ENCODE data around the gene CNFN. TPM values are rescaled to one million over a fixed set of nuclear protein-coding genes. Genes with fewer than 3 reads are reported as not detected.
A peak's percentile ranks its signal among the peaks of the same experiment; 100 is the strongest.

CNFN gene
- total and polyA plus RNA-seq, 2 experiments from 2014 or later = 6.7 to 54.5 TPM

GRCh38 chr19:42368765-42369164 lies 21.3 kb downstream of the CNFN start:
- Histone ChIP-seq H3K79me2 (replicated peaks; ENCODE audit: insufficient read depth) (no peaks in the 10 kb centered on the region), H4K20me1 (replicated peaks; ENCODE audit: insufficient read depth) (no peaks in the 10 kb centered on the region), H2AFZ (no peak overlapping the region), H3F3A (replicated peaks; ENCODE audit: low read depth) (0 out of 2 replicates have a peak, but pooled peaks cover 12% of the 10 kb centered on the region), H3K36me3 (ENCODE audit: insufficient read depth) (no peaks in the 10 kb centered on the region; the same call in 1 of the 2 replicates), H3K4me1 (ENCODE audit: insufficient read depth) (peaks cover 32% of the 10 kb centered on the region), H3K4me2 (no peak overlapping the region; the same call in 1 of the 2 replicates), H3K27ac (ENCODE audit: low read depth) (no peak overlapping the region), H3K4me3 (no peak overlapping the region), H3K9me2 (ENCODE audit: insufficient read depth) (no peaks in the 10 kb centered on the region), H3K27me3 (ENCODE audit: insufficient read depth) (no peaks in the 10 kb centered on the region)
- ATAC-seq = no peak
- peaks cover 52% of the 10 kb centered on the region for H3K4me1 Mint-ChIP-seq
- no peak for TF ChIP-seq EZH2 (IDR thresholded peaks at IDR 0.05; ENCODE audit: low read depth, unreplicated experiment)
- no peak for TF ChIP-seq POLR2AphosphoS5 (IDR thresholded peaks at IDR 0.05; ENCODE audit: low read depth)
- TF ChIP-seq STAT1 (IDR thresholded peaks at IDR 0.05; ENCODE audit: unreplicated experiment) = no peak
- no peak for TF ChIP-seq ZNF462 (CRISPR knock-in tag; IDR thresholded peaks at IDR 0.05)
- no peak for TF ChIP-seq ZNF331 (CRISPR knock-in tag; IDR thresholded peaks at IDR 0.05; ENCODE audit: low read depth)
- no peak for TF ChIP-seq NANOG (IDR thresholded peaks at IDR 0.05; ENCODE audit: borderline replicate concordance)
- no peak for TF ChIP-seq CTCF (conservative IDR thresholded peaks at IDR 0.05; ENCODE audit: low read depth in 2 of 2)
- peaks cover 19% of the 10 kb centered on the region for H3K27me3 Mint-ChIP-seq (ENCODE audit: insufficient read depth, low read depth, poor library complexity)
- no peak for DNase-seq (ENCODE audit: low spot score)
- peaks cover 46% of the 10 kb centered on the region for H3K36me3 Mint-ChIP-seq (ENCODE audit: low read depth)
- peaks cover 17% of the 10 kb centered on the region for H3K9me3 Mint-ChIP-seq
- H3K4me3 Mint-ChIP-seq = no peak overlapping the region
- peak overlapping the region; percentile 22; the same call in 1 of the 2 replicates for H3K27ac Mint-ChIP-seq
